Measurements from ENCODE around the gene ELOF1.

GRCh38 chr19:11555246-11555645 is 3.8 kb downstream of the ELOF1 start:
- no peak for TF ChIP-seq PHF8 (CRISPR knock-in tag; IDR thresholded peaks at IDR 0.05)
- TF ChIP-seq RBM39 (IDR thresholded peaks at IDR 0.05; ENCODE audit: low read depth, low read length, poor library complexity, severe bottlenecking): no peak
- TF ChIP-seq BHLHE40 (IDR thresholded peaks at IDR 0.05; ENCODE audit: low read length): no peak
